Skin of body (tissue), 2 donors: ENCODE results near the gene MPL. TPM values are rescaled to one million over a fixed set of nuclear protein-coding genes. Genes with fewer than 3 reads are reported as not detected.

Experiments used
- DNase-seq: peaks from one replicate; lab custom pipeline; 2025; lab: John Stamatoyannopoulos, UW
- total RNA-seq: library from RNA; depleted of rRNA; stranded (reverse); fragments of >200 nt; gene quantifications from one replicate; pipeline ENCODE4 v1.2.3, GENCODE V29; 2014

MPL gene
- total RNA-seq, 1 donor from 2014 or later = 0.10 TPM

DNA sequence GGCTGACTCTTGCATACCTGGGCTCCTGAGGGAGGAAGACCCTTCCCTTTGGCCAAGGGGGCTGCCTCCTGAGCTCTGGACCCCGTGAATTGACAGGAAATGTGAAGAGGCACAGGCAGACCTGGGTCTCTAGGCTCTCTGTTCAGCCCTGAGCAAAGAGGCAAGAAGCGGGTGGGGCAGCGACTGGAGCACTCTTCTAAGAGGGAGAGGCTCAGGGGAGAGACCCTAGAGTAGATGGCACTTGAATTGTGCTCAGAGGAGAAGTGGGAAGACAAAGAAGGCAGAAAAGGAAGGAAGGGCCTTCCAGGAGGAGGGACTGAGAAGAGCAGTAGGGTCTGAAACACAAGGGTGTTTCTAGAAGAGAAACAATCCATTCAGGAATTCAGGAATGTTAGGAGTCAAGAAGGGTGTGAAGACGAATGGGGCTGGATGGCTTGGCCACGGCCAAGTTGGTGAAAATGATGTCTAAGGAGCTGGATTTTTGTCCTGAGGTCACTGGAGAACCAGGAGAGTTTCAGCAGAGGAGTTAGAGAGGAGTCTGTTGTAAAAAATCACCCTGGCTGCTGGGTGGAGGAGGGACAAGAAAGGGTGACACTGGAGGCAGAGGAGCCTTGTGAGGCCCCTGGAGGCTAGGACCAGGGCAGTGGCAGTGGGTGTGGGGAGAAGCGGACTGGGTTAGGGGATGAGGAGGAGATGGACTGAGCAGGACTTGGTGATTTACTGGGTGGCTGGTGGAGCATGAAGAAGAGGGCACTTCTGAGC, 31.5 kb upstream of the MPL start:
- no peak for DNase-seq

GRCh38 chr1:43306688-43307457, 30.7 kb upstream of the MPL start:
- no peak for DNase-seq

DNA sequence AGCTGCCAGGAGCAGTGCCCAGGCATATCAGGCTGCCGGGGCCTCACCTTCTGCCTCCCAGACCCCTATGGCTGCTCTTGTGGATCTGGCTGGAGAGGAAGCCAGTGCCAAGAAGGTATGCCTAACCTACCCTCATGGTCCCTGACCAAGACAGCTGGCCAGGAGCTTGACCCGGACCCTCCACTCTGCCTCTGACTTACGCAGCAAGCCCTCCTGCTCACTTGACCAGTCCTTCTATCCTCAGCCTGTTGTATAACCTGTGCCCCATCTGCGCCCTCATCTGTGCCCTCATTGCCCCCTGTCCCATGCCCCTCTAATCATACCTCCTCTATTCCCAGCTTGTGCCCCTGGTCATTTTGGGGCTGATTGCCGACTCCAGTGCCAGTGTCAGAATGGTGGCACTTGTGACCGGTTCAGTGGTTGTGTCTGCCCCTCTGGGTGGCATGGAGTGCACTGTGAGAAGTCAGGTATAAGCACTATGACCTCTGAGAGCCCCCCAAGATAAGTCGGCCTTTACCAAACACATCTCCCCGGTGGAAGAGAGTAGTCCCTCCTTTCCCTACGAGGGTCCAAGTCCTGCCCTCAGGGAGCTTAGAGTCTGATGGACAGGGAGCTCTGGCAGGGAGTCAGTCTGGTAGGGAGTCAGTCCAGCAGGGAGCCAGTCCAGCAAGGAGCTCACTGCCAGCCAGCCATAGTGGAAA, 30.0 kb upstream of the MPL start:
- DNase-seq = no peak

- no peak for DNase-seq
Measured at GRCh38 chr1:43308635-43309404, 28.8 kb upstream of the MPL start.

DNA sequence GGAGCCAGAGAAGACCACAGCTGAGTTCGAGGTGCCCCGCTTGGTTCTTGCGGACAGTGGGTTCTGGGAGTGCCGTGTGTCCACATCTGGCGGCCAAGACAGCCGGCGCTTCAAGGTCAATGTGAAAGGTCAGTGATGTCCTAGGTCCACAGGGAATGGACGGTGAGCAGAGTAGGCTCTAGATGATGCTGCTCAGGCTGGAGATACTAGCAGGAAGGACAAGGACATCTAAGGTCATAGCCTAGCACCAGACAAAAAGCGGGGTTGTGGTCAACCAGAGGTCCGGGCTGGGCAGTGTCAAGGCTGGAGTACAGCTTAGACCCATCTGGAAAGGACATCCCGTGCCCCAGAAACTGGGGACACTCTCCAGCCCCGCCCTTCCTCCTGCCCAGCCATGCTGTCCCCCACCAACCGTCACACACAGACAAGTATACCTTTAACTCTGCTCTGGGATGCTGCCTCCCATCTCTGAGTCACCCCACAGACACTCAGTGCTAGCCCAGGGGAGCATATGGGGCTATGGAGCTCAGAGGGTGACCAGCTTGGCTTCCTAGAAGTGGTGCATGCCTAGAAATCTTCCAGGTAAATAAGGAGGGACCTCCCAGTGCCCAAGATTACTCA, 28.1 kb upstream of the MPL start:
- no peak for DNase-seq

DNA sequence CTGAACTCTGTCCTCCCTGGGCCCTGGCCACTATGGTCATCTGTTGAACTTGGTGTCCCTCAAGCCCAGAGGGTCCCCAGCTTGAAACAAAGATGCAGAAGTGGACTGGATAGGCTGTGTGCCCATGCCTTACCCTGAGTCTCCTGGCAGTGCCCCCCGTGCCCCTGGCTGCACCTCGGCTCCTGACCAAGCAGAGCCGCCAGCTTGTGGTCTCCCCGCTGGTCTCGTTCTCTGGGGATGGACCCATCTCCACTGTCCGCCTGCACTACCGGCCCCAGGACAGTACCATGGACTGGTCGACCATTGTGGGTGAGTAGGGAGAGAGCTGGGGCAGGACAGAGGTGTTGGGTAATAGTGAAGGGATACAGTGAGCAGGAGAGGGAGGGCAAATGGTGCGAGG, 26.1 kb upstream of the MPL start:
- no peak for DNase-seq

DNA sequence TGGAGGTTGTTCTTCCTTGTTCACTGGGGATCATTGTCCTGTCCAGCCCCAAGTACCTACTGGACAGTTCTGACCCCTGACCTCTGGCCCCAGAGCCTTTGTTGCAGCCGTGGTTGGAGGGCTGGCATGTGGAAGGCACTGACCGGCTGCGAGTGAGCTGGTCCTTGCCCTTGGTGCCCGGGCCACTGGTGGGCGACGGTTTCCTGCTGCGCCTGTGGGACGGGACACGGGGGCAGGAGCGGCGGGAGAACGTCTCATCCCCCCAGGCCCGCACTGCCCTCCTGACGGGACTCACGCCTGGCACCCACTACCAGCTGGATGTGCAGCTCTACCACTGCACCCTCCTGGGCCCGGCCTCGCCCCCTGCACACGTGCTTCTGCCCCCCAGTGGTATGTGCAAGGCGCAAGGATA, 25.4 kb upstream of the MPL start:
- no peak for DNase-seq

GRCh38 chr1:43312663-43313515, 24.7 kb upstream of the MPL start:
- no peak for DNase-seq

DNA sequence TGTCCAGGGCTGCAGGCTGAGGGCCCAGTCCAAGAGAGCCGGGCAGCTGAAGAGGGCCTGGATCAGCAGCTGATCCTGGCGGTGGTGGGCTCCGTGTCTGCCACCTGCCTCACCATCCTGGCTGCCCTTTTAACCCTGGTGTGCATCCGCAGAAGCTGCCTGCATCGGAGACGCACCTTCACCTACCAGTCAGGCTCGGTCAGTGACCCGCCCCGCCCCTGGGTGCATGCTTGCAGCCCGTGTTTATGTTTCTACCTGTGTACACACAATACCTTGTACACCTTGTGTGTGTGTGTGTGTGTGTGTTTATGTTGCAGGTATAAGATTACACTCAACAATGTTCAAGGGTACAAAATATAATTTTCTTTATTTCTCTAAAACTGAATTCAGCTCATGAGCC, 23.8 kb upstream of the MPL start:
- DNase-seq = no peak

- DNase-seq = no peak
Measured at GRCh38 chr1:43314233-43314632, 23.4 kb upstream of the MPL start.

DNA sequence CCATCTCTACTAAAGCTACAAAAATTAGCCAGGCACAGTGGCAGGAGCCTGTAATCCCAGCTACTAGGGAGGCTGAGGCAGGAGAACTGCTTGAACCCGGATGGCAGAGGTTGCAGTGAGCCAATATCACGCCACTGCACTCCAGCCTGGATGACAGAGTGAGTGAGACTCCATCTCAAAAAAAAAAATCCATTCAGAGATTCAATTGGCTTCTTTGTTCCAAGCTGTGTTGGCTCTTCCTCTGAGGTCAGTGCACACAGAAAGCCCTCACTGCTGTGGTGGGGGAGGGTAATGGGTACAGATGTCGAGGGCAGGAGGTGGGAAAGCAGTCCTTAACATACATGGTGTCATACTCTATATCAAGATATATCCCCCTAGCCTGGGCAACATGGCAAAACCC, 22.1 kb upstream of the MPL start:
- DNase-seq = no peak

DNA sequence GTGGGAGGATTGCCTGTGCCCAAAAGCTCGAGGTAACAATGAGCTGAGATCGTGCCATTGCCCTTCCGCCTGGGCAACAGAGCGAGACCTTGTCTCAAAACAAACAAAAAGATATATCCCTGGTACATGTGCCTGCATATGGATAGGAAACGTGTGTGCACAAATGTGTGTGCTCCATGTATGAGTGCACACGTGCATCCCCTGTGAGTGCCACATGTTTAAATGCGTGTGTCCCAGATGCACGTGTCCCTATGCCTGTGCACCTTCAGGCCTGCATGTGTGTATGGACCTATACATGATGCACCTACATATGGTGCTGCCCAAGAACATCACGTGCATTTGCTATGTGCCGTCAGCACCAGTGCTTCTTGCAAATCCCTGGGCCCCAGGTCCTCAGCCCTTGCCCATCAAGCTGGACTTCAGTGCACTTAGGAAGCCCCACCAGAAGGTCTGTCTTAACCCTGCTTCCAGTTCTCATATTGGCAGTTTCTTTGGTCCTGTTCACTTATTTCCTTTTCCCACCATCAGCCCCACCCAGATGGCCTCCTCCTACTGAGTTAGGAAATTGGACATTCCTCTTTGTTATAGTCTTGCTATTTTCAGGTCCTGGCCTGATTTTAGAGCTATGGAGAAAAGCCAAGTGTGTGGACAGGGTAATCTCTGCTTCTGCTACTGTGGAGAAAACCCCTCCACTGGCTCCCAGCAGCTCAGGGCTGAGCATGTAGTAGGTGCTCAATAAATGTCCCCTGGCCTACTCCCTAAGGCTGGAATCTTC, 21.5 kb upstream of the MPL start:
- no peak for DNase-seq

- no peak for DNase-seq
Measured at GRCh38 chr1:43316738-43317520, 20.7 kb upstream of the MPL start.

DNA sequence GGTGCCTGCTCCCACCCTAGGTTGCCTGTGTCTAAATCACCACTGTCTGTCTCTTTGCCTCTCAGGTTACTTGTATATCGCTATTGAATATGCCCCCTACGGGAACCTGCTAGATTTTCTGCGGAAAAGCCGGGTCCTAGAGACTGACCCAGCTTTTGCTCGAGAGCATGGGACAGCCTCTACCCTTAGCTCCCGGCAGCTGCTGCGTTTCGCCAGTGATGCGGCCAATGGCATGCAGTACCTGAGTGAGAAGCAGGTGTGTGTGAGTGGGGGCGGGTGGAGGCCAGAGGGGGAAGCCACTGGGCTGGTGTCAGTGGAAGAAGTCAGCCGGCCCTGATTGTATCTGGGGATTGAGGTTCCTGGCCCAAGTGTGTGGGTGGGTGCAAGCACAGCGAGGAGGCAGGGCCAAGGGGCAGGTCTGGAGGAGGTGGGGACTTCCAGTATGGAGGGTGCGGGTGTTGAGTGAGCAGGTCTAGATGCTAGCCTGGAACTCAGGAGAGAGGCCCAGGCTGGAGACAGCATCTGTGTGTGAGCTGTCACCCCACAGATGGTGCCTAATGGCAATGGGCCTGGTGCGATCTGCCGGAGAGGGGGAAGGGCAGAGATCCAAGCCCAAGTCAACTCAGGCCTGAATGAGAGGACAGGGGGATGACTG, 19.7 kb upstream of the MPL start:
- no peak for DNase-seq

DNA sequence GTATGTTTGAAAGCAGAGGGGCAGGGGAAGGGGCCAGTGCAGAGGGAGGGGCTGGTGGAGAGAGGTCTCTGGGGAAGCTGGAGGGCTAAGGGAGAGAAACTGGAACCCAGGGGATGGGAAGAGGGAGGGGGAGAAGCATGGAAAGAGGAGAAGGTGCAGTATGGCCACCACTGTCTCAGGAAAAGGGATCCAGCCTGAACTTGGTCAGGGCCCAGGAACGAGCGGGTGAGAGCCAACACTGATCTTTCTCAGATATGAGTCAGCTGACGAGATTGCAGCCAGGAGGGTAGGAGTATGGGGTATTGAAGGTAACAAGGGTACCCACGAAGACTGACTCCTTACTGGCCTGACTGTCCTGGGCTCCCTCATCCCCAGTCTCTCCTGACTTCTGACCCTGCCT, 18.8 kb upstream of the MPL start:
- no peak for DNase-seq

DNA sequence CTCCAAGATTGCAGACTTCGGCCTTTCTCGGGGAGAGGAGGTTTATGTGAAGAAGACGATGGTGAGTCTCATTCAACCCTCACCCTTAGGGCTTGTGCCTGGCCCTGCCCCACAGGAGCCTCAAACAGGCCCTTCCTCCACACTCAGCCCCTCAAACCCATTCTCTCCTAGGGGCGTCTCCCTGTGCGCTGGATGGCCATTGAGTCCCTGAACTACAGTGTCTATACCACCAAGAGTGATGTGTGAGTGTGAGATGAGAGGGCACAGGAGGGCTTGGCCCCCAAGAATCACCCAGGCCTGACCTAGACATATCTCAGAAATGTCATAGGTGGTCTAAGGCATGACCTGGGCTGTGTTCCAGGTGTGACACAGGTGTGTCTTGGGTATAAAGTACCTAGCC, 18.3 kb upstream of the MPL start:
- DNase-seq = no peak

DNA sequence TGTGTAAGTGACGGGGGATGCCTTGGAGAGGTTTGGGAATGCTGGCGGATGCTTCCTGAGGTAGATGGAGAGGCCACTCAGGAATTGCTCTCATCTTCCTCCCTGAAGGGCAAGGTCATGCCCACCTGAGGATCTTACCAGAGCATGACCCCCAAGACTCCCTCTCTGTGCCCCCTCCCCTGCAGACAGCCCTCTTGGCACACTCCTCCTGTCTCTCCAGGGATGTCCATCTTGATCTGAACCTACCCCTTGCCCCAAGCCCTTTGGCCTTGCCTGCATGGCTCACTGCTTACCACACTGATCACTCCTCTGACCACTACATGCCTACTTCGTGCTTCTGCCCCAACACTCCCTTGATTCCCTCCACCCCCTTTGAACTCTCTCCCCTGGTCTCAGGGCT, 17.9 kb upstream of the MPL start:
- no peak for DNase-seq

- DNase-seq = no peak
Measured at GRCh38 chr1:43321331-43321891, 16.2 kb upstream of the MPL start.
